ENCODE data around the gene MAK. TPM values are rescaled to one million over a fixed set of nuclear protein-coding genes. Genes with fewer than 3 reads are reported as not detected.

MAK gene
- polyA plus RNA-seq, 4 donors: 0.03 to 0.34 TPM; not detected in 2

DNA sequence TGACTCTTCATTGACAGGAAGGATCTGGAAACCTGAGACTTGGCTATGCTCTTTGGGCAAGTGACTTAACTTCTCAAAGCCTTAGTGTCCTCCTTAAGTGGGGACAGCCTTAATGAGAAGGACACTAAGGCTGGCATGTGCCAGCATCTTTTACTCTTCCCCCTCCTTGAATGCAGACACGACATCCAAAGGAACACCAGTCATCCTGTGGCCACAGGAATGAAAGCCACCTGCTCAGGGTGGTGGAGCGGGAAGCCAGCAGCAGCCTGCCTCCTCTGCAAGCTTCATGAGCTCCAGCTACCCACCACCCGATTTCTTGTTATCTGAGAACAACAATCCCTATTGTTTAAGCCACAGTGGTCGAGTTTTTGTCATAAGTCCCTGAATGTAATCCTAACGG, 46.2 kb downstream of the MAK start:
- Histone ChIP-seq H3K36me3 (ENCODE audit: control insufficient read depth in 3 of 3, insufficient read depth in 2 of 3, low read depth in 1 of 3, low read length in 3 of 3) (peaks cover 0 to 4% (median 0%) of the 10 kb centered on the region in 3 donors), H3K27me3 (ENCODE audit: control insufficient read depth in 3 of 3, insufficient read depth in 3 of 3, low read length in 3 of 3) (no peaks in the 10 kb centered on the region), H3K9me3 (ENCODE audit: control insufficient read depth in 2 of 2, insufficient read depth in 1 of 2, low read depth in 1 of 2, low read length in 1 of 2) (no peaks in the 10 kb centered on the region), H3K4me3 (ENCODE audit: low read depth in 1 of 3, low read length in 3 of 3) (no peak overlapping the region), H3K4me1 (ENCODE audit: control insufficient read depth in 3 of 3, insufficient read depth in 2 of 3, low read depth in 1 of 3, low read length in 2 of 3) (no peaks in the 10 kb centered on the region), H3K27ac (ENCODE audit: low read depth in 1 of 3, low read length in 2 of 3) (no peak overlapping the region)
- no peak for DNase-seq
- FAIRE-seq: no peak
- 84 to 89% (median 89%) methylated on average over 5 of the region's 5 CpGs for WGBS, 3 donors

DNA sequence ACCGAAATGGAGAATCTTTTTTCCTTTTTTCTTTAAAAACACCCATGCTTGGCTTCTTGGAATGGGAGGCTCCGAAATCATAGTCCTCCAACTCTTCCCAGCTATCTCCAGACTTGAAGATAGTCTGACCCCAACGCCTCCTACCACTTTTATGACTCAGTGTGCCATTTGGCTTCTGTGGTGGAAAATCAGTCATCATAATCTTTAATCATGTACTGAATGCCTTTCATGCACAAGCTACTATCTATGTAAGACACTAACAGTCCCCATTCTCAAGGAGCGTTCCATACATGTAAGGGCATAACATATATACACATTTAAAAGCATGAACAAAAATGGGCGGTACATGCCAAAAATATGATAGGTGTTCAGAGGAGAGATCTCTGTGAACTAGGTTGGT, 46.7 kb downstream of the MAK start:
- WGBS, 3 donors: 95 to 98% (median 95%) methylated on average over 5 of the region's 5 CpGs
- DNase-seq: no peak
- peaks cover 0 to 4% (median 0%) of the 10 kb centered on the region in 3 donors for H3K36me3 ChIP-seq (ENCODE audit: control insufficient read depth in 3 of 3, insufficient read depth in 2 of 3, low read depth in 1 of 3, low read length in 3 of 3)
- H3K4me1 ChIP-seq (ENCODE audit: control insufficient read depth in 3 of 3, insufficient read depth in 2 of 3, low read depth in 1 of 3, low read length in 2 of 3): no peaks in the 10 kb centered on the region
- H3K27ac ChIP-seq (ENCODE audit: low read depth in 1 of 3, low read length in 2 of 3): no peak overlapping the region
- no peak for FAIRE-seq
- no peaks in the 10 kb centered on the region for H3K27me3 ChIP-seq (ENCODE audit: control insufficient read depth in 3 of 3, insufficient read depth in 3 of 3, low read length in 3 of 3)
- H3K9me3 ChIP-seq (ENCODE audit: control insufficient read depth in 2 of 2, insufficient read depth in 1 of 2, low read depth in 1 of 2, low read length in 1 of 2): no peaks in the 10 kb centered on the region
- no peak overlapping the region for H3K4me3 ChIP-seq (ENCODE audit: low read depth in 1 of 3, low read length in 3 of 3)

DNA sequence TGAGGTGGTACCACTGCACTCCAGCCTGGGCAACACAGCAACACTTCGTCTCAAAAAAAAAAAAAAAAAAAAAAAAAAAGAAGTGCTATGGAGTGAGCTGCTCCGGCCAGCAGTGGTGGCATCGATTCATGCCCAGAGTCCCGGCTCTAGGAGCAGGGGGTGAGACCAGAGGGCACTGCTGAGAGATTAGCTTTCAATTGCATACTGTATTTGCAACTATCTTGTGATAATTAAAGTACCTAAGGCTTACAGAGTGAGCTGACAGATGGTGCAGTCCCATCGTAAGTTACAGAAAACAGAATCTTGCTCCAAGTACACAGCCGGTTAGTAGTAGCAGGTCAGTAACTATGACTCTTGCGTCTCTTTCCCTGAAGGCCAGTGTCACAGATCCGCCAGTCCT, 59.3 kb downstream of the MAK start:
- Histone ChIP-seq H3K4me1 (ENCODE audit: control insufficient read depth in 3 of 3, insufficient read depth in 2 of 3, low read depth in 1 of 3, low read length in 2 of 3) (no peaks in the 10 kb centered on the region), H3K9me3 (ENCODE audit: control insufficient read depth in 2 of 2, insufficient read depth in 1 of 2, low read depth in 1 of 2, low read length in 1 of 2) (no peaks in the 10 kb centered on the region), H3K4me3 (ENCODE audit: low read depth in 1 of 3, low read length in 3 of 3) (no peak overlapping the region), H3K27ac (ENCODE audit: low read depth in 1 of 3, low read length in 2 of 3) (no peak overlapping the region), H3K27me3 (ENCODE audit: control insufficient read depth in 3 of 3, insufficient read depth in 3 of 3, low read length in 3 of 3) (no peaks in the 10 kb centered on the region), H3K36me3 (ENCODE audit: control insufficient read depth in 3 of 3, insufficient read depth in 2 of 3, low read depth in 1 of 3, low read length in 3 of 3) (peaks cover 0 to 21% (median 2%) of the 10 kb centered on the region in 3 donors)
- FAIRE-seq (no peak), DNase-seq (no peak)
- 95 to 96% (median 96%) methylated on average over 8 of the region's 8 CpGs for WGBS, 3 donors

DNA sequence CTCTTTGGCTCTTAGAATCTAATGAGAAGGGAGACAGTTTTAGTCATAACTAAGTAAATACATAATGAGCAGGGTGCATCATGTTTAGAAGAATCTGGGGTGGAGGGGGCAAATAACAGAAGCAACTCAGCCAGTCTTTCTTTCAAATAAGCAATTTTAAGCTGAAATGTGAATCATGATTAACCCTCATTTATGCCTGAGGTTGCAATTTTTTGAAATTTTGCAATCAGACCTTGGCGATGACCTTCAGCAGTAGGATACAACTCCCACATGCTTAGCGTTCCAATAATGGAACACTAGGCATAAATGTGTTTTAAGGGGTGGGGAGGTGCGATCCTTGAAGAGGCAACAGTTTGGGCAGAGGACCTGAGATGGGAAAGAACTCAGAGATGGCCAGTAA, 60.1 kb downstream of the MAK start:
- no peak for FAIRE-seq
- Histone ChIP-seq H3K27ac (ENCODE audit: low read depth in 1 of 3, low read length in 2 of 3) (no peak overlapping the region), H3K4me3 (ENCODE audit: low read depth in 1 of 3, low read length in 3 of 3) (no peak overlapping the region), H3K36me3 (ENCODE audit: control insufficient read depth in 3 of 3, insufficient read depth in 2 of 3, low read depth in 1 of 3, low read length in 3 of 3) (peaks cover 0 to 20% (median 2%) of the 10 kb centered on the region in 3 donors), H3K4me1 (ENCODE audit: control insufficient read depth in 3 of 3, insufficient read depth in 2 of 3, low read depth in 1 of 3, low read length in 2 of 3) (no peaks in the 10 kb centered on the region), H3K9me3 (ENCODE audit: control insufficient read depth in 2 of 2, insufficient read depth in 1 of 2, low read depth in 1 of 2, low read length in 1 of 2) (no peaks in the 10 kb centered on the region), H3K27me3 (ENCODE audit: control insufficient read depth in 3 of 3, insufficient read depth in 3 of 3, low read length in 3 of 3) (no peaks in the 10 kb centered on the region)
- 97% methylated on average over 3 of the region's 3 CpGs for WGBS, 3 donors
- no peak for DNase-seq

DNA sequence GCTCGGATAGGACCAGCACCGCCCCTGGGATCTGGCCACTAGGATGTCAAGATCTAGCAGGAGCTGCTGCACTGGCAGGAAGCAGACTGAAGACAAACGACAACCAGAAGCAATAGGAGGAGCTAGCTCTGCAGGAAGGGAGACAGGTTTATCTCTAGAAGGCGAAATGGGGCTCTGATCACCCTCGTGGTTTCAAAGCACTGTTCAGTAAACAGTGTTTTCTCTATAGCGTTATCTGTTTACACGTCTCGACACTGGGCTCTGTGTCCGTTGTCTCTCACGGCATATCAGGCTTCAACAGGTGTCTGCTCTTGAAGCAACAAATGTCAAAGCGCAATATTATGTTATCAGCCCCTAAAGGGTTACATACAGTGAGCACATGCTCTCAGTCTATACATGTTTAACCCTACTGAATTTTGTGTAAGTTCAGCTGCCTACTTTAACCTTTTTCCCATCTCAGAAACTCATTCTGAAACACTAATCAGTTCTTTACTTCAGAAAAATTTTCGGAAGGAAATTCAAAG, 66.9 kb downstream of the MAK start:
- no peaks in the 10 kb centered on the region for H3K27me3 ChIP-seq (ENCODE audit: control insufficient read depth in 3 of 3, insufficient read depth in 3 of 3, low read length in 3 of 3)
- 62 to 84% (median 80%) methylated on average over 12 of the region's 12 CpGs for WGBS, 3 donors
- no peaks in the 10 kb centered on the region for H3K9me3 ChIP-seq (ENCODE audit: control insufficient read depth in 2 of 2, insufficient read depth in 1 of 2, low read depth in 1 of 2, low read length in 1 of 2)
- DNase-seq: no peak
- peaks cover 2 to 12% (median 4%) of the 10 kb centered on the region in 3 donors for H3K36me3 ChIP-seq (ENCODE audit: control insufficient read depth in 3 of 3, insufficient read depth in 2 of 3, low read depth in 1 of 3, low read length in 3 of 3)
- no peak overlapping the region for H3K27ac ChIP-seq (ENCODE audit: low read depth in 1 of 3, low read length in 2 of 3)
- no peak overlapping the region for H3K4me3 ChIP-seq (ENCODE audit: low read depth in 1 of 3, low read length in 3 of 3)
- H3K4me1 ChIP-seq (ENCODE audit: control insufficient read depth in 3 of 3, insufficient read depth in 2 of 3, low read depth in 1 of 3, low read length in 2 of 3): no peaks in the 10 kb centered on the region
- no peak for FAIRE-seq

DNA sequence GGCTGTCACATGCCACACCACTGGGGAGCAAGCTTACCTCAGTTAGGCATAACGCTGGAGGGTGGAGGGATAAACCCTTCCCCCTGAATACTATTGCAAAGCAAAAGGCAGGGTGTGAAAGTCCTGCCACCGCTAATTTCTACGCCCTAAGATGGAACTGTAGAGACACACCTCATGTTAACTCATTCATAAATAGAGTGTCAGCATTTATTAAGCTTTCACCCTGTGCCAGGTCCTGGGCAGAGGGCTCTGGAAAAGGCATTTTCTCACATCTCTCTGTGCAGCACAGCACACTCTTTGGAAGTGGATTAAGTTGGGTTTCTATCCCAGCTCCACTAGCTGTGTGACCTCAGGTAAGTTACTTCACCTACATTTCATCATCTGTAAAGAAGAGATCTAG, 68.9 kb downstream of the MAK start:
- Histone ChIP-seq H3K4me3 (ENCODE audit: low read depth in 1 of 3, low read length in 3 of 3) (no peak overlapping the region), H3K4me1 (ENCODE audit: control insufficient read depth in 3 of 3, insufficient read depth in 2 of 3, low read depth in 1 of 3, low read length in 2 of 3) (no peaks in the 10 kb centered on the region), H3K27me3 (ENCODE audit: control insufficient read depth in 3 of 3, insufficient read depth in 3 of 3, low read length in 3 of 3) (no peaks in the 10 kb centered on the region), H3K27ac (ENCODE audit: low read depth in 1 of 3, low read length in 2 of 3) (no peak overlapping the region), H3K9me3 (ENCODE audit: control insufficient read depth in 2 of 2, insufficient read depth in 1 of 2, low read depth in 1 of 2, low read length in 1 of 2) (no peaks in the 10 kb centered on the region), H3K36me3 (ENCODE audit: control insufficient read depth in 3 of 3, insufficient read depth in 2 of 3, low read depth in 1 of 3, low read length in 3 of 3) (peaks cover 0 to 10% (median 4%) of the 10 kb centered on the region in 3 donors)
- 87 to 92% (median 87%) methylated on average over 3 of the region's 3 CpGs for WGBS, 3 donors
- no peak for DNase-seq
- no peak for FAIRE-seq

DNA sequence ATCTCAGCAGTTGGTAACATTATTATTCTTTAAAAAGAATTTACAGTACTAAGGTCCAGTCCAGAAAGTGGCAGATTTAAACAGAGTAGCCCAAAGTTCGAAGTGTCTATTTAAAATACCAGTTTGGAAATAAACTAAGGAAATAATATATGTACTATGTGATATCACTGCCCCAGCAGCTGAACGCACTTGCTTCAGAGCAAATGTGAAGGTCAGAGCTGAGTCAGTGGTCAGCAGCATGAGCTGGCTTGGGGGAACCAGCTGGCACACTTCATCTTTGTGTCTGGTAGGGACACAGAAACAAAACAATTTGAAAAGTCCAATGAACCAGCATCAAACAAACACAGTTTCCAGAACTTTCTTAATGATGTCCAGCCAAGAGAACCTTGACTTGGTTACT, 75.3 kb downstream of the MAK start:
- 90 to 95% (median 90%) methylated on average over 2 of the region's 2 CpGs for WGBS, 3 donors
- no peaks in the 10 kb centered on the region for H3K4me1 ChIP-seq (ENCODE audit: control insufficient read depth in 3 of 3, insufficient read depth in 2 of 3, low read depth in 1 of 3, low read length in 2 of 3)
- no peaks in the 10 kb centered on the region for H3K27me3 ChIP-seq (ENCODE audit: control insufficient read depth in 3 of 3, insufficient read depth in 3 of 3, low read length in 3 of 3)
- no peak overlapping the region for H3K27ac ChIP-seq (ENCODE audit: low read depth in 1 of 3, low read length in 2 of 3)
- H3K9me3 ChIP-seq (ENCODE audit: control insufficient read depth in 2 of 2, insufficient read depth in 1 of 2, low read depth in 1 of 2, low read length in 1 of 2): no peaks in the 10 kb centered on the region
- no peak overlapping the region for H3K4me3 ChIP-seq (ENCODE audit: low read depth in 1 of 3, low read length in 3 of 3)
- DNase-seq (no peak), FAIRE-seq (no peak)
- H3K36me3 ChIP-seq (ENCODE audit: control insufficient read depth in 3 of 3, insufficient read depth in 2 of 3, low read depth in 1 of 3, low read length in 3 of 3): peaks cover 0 to 19% (median 3%) of the 10 kb centered on the region in 3 donors

DNA sequence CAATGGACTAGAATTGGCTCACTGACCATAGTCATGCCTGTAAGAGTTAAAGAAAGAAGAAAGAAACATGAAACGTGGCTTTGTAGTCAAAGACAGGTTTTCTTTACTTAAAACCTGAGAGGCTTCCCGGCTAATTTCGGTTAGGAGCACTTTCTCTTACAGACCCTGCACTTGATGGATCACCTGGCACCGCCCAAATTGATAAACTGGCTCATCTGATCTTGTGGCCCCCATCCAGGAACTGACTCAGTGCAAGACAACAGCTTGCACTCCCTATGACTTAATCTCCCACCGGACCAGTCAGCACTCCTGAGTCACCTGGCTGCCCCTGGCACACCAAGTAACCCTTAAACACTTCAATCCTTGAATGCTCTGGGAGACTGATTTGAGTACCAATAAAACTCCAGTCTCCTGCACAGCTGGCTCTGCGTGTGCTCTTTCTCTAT, 78.4 kb downstream of the MAK start:
- Histone ChIP-seq H3K27me3 (ENCODE audit: control insufficient read depth in 3 of 3, insufficient read depth in 3 of 3, low read length in 3 of 3) (no peaks in the 10 kb centered on the region), H3K9me3 (ENCODE audit: control insufficient read depth in 2 of 2, insufficient read depth in 1 of 2, low read depth in 1 of 2, low read length in 1 of 2) (no peaks in the 10 kb centered on the region), H3K36me3 (ENCODE audit: control insufficient read depth in 3 of 3, insufficient read depth in 2 of 3, low read depth in 1 of 3, low read length in 3 of 3) (peaks cover 2 to 32% (median 7%) of the 10 kb centered on the region in 3 donors), H3K27ac (ENCODE audit: low read depth in 1 of 3, low read length in 2 of 3) (no peak overlapping the region), H3K4me1 (ENCODE audit: control insufficient read depth in 3 of 3, insufficient read depth in 2 of 3, low read depth in 1 of 3, low read length in 2 of 3) (no peaks in the 10 kb centered on the region), H3K4me3 (ENCODE audit: low read depth in 1 of 3, low read length in 3 of 3) (no peak overlapping the region)
- 62 to 80% (median 70%) methylated on average over 6 of the region's 6 CpGs for WGBS, 3 donors
- DNase-seq: peak in 1 of 2 donors; percentile 9
- FAIRE-seq: no peak

DNA sequence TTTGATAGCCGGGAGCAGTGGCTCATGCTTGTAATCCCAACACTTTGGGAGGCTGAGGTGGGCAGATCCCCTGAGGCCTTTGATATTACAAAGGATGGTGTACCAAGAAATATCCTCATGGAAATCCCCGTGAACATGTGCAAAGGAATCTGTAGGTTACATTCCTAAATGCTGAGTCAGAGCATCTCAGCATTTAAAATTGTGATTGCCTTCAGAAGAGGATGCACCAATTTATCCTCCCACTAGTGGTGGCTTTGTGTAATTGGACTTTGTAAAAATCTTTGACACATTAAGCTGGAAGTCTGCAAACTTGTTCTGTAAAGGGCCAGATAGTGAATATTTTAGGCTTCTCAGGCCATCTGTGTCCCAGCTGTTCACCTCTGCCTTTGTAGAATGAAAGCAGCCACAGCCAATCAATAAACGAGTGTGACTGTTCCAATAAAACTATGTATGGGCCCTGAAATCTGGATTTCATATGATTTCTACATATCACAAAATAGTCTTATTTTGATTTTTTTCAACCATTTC, 79.0 kb downstream of the MAK start:
- H3K27me3 ChIP-seq (ENCODE audit: control insufficient read depth in 3 of 3, insufficient read depth in 3 of 3, low read length in 3 of 3): no peaks in the 10 kb centered on the region
- H3K4me1 ChIP-seq (ENCODE audit: control insufficient read depth in 3 of 3, insufficient read depth in 2 of 3, low read depth in 1 of 3, low read length in 2 of 3): no peaks in the 10 kb centered on the region
- 53 to 57% (median 53%) methylated on average over 3 of the region's 3 CpGs for WGBS, 3 donors
- H3K4me3 ChIP-seq (ENCODE audit: low read depth in 1 of 3, low read length in 3 of 3): no peak overlapping the region
- no peak overlapping the region for H3K27ac ChIP-seq (ENCODE audit: low read depth in 1 of 3, low read length in 2 of 3)
- peaks cover 2 to 36% (median 7%) of the 10 kb centered on the region in 3 donors for H3K36me3 ChIP-seq (ENCODE audit: control insufficient read depth in 3 of 3, insufficient read depth in 2 of 3, low read depth in 1 of 3, low read length in 3 of 3)
- FAIRE-seq (no peak), DNase-seq (peak; percentile 33 to 40)
- H3K9me3 ChIP-seq (ENCODE audit: control insufficient read depth in 2 of 2, insufficient read depth in 1 of 2, low read depth in 1 of 2, low read length in 1 of 2): no peaks in the 10 kb centered on the region
